ENCODE measurements around the gene SIM2.

SIM2 gene

DNA sequence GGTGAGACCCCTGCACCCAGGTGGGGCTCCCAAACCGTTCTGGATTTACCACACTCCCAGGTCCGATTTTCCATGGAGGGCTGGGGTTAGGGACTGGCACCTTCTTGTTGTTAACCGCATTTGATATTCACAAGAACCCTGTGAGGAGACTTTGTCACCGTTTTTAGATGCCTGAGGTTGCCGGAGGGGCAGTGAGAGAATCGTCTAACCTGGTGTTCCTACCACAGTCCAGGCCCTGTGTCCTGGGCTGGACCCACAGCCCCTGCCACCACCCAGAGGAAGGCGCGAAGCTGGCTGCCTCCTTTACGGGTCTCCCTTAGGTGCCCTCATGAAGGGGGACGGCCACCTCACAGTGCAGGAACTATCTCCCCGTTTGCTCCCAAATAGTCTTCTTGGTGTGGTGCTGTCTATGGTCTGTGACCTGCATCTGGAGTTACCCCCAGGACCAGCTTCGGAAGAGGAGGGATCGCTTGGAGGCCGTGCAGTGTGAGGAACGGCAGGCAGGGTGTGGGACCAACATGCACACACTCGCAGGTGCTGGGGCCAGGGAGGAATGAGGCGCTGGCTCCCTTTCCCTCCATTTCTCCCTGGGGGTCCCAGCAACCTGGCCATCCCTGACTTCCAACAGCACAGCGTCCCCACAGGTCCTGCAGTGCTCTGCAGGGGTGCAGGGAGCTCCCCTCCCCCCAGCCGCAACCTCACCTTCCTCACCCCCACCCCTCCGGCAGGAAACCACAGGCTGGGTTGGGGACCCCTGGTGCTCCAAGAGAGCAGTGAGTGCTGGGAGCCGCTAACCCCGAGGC is 7.0 kb downstream of the SIM2 start:
- TF ChIP-seq, protein P1, sequence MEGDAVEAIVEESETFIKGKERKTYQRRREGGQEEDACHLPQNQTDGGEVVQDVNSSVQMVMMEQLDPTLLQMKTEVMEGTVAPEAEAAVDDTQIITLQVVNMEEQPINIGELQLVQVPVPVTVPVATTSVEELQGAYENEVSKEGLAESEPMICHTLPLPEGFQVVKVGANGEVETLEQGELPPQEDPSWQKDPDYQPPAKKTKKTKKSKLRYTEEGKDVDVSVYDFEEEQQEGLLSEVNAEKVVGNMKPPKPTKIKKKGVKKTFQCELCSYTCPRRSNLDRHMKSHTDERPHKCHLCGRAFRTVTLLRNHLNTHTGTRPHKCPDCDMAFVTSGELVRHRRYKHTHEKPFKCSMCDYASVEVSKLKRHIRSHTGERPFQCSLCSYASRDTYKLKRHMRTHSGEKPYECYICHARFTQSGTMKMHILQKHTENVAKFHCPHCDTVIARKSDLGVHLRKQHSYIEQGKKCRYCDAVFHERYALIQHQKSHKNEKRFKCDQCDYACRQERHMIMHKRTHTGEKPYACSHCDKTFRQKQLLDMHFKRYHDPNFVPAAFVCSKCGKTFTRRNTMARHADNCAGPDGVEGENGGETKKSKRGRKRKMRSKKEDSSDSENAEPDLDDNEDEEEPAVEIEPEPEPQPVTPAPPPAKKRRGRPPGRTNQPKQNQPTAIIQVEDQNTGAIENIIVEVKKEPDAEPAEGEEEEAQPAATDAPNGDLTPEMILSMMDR (IDR thresholded peaks at IDR 0.05; ENCODE audit: extremely low read depth, missing control alignments) = no peak
- DNase-seq (ENCODE audit: low spot score) = no peak

- TF ChIP-seq, protein P1 (IDR thresholded peaks at IDR 0.05; ENCODE audit: extremely low read depth, missing control alignments) = no peak
- DNase-seq (ENCODE audit: low spot score) = no peak
Measured at GRCh38 chr21:36706482-36706852, 7.6 kb downstream of the SIM2 start.

DNA sequence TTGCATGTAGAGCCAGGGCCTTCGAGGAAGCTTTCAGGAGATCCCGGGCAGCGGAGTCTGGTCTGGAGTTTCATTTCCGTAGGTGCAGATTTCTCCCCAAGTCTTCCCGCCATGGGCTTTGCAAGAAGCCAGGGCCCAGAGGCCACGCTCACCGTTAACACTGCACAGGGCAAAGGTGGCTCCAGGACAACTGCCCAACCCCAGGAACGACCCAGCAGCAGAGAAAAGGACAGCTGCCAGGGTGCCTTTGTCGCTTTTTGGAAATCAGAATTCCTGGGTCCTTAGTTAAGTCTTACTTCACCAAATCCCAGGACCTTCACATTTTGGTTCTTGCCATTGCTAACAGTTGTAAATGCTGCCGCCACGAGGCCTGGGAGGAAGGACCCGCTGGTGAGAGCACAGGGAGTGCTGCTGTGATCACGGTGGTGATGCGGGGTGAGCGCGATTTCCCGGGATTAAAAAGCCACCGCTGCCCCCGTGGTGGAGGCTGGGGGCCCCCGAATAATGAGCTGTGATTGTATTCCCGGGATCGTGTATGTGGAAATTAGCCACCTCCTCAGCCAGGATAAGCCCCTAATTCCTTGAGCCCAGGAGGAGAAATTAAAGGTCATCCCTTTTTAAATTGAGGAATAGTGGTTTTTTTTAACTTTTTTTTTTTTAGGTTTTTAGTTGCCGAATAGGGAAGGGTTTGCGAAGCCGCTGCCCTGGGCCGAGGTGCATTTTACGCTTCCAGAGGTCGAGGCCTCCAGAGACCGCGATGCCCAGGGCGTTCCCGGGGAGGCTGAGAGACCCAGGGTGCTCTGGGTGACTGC is 8.2 kb downstream of the SIM2 start:
- TF ChIP-seq, protein P1 (IDR thresholded peaks at IDR 0.05; ENCODE audit: extremely low read depth, missing control alignments) = no peak
- DNase-seq (ENCODE audit: low spot score) = peak; percentile 43

- TF ChIP-seq, protein P1 (IDR thresholded peaks at IDR 0.05; ENCODE audit: extremely low read depth, missing control alignments) = no peak
- no peak for DNase-seq (ENCODE audit: low spot score)
Measured at GRCh38 chr21:36707763-36708285, 8.9 kb downstream of the SIM2 start.

DNA sequence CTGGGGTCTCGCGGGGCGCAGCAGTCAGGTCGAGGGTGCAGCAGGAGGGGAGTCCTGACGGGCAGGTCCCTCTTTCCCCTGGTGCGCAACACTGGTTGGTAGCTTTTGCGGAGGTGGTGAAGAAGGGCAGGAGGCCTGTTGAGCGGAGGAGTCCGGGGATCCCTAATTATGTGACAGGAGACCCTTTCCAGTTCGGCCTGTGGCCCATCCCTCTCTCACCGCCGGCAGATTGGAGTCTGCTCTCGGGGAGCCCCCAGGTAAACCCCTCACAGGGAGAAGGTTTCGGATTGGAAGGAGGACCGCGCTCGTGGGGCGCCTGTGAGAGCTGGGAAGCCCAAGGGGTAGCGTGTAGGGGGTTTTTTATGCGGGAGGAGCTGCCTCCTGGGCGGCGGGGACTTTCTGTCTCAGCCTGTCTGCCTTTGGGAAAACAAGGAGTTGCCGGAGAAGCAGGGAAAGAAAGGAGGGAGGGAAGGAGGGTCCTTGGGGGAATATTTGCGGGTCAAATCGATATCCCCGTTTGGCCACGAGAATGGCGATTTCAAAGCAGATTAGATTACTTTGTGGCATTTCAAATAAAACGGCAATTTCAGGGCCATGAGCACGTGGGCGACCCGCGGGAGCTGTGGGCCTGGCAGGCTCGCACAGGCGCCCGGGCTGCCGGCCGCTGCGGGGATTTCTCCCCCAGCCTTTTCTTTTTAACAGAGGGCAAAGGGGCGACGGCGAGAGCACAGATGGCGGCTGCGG is 9.5 kb downstream of the SIM2 start:
- DNase-seq (ENCODE audit: low spot score) = peak; percentile 34
- TF ChIP-seq, protein P1 (IDR thresholded peaks at IDR 0.05; ENCODE audit: extremely low read depth, missing control alignments) = no peak

GRCh38 chr21:36709030-36709867 is 10.3 kb downstream of the SIM2 start:
- DNase-seq (ENCODE audit: low spot score) = peak; percentile 42
- TF ChIP-seq, protein P1 (IDR thresholded peaks at IDR 0.05; ENCODE audit: extremely low read depth, missing control alignments) = no peak

Data from GM20000 (cell line).